ENCODE results near the gene GPR21. TPM values are rescaled to one million over a fixed set of nuclear protein-coding genes. Genes with fewer than 3 reads are reported as not detected.

Gene GPR21
- total RNA-seq, 1 experiment from 2014 or later, result 1.1 TPM

DNA sequence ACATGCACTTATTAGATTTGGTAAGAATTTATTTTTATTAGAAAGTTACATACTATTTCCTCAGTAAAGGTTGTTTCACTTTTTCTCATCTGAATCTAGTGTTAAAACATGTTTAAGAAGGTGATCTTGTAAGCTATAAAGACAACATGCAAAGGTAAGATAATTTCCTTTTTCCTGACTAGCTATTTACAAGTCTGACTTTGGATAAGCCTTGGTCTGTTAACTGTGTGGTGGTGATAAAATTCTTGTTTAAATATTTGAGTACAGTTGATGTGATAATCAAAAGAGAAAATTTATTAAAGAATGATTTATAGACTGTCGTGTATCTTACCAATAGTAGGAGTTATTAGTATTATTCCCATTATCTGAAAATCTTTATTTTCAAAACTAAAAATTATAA lies 36.9 kb upstream of the GPR21 start:
- H3K9ac ChIP-seq (ENCODE audit: low read length), result no peak overlapping the region
- intact Hi-C loops (cut with micrococcal nuclease), result loop anchor here (10.0 kb wide), 2 partner anchors 92 to 532 kb away; partner anchors contain the start of gene RC3H2
- H3K27me3 ChIP-seq (ENCODE audit: insufficient read depth, low read length), result no peaks in the 10 kb centered on the region
- H3K36me3 ChIP-seq (ENCODE audit: control insufficient read depth in 1 of 2, insufficient read depth in 2 of 2, low read length in 2 of 2), result peaks cover 4 to 23% of the 10 kb centered on the region in 2 experiments; a peak in 2 of 4 replicates
- ChIA-PET POLR2A (no interaction called here), CTCF (no interaction called here), RAD21 (ENCODE audit: low non-redundant PET in 1 of 2, low total read pairs in 2 of 2, uncharacterized antibody in 2 of 2, unreplicated experiment in 2 of 2) (no interaction called here)
- no peaks in the 10 kb centered on the region for H3K9me3 ChIP-seq (ENCODE audit: control insufficient read depth in 1 of 2, insufficient read depth in 1 of 2, low read depth in 1 of 2, low read length in 2 of 2)
- DNase-seq (ENCODE audit: low read depth, low spot score) (no peak), ATAC-seq (no peak)
- H3K4me1 ChIP-seq (ENCODE audit: control insufficient read depth in 1 of 2, insufficient read depth in 2 of 2, low read length in 2 of 2), result no peaks in the 10 kb centered on the region
- H4K20me1 ChIP-seq (ENCODE audit: insufficient read depth), result no peaks in the 10 kb centered on the region
- TF ChIP-seq EGR1 (IDR thresholded peaks at IDR 0.05; ENCODE audit: low read depth) (no peak), CEBPB (IDR thresholded peaks at IDR 0.05; ENCODE audit: low read depth) (no peak), SP1 (IDR thresholded peaks at IDR 0.05; ENCODE audit: low read depth) (no peak), EZH2 (IDR thresholded peaks at IDR 0.05) (no peak), ZBTB33 (IDR thresholded peaks at IDR 0.05; ENCODE audit: extremely low read depth, insufficient replicate concordance, low read length) (no peak), RAD21 (IDR thresholded peaks at IDR 0.05; ENCODE audit: low read depth) (no peak), FOSL1 (IDR thresholded peaks at IDR 0.05; ENCODE audit: low read depth) (no peak), CBX3 (IDR thresholded peaks at IDR 0.05; ENCODE audit: low read depth) (no peak), ZFX (IDR thresholded peaks at IDR 0.05) (no peak), ELF1 (IDR thresholded peaks at IDR 0.05; ENCODE audit: borderline replicate concordance, low read depth) (no peak), POLR2AphosphoS5 (IDR thresholded peaks at IDR 0.05; ENCODE audit: low read depth, low read length) (no peak), SIN3A (IDR thresholded peaks at IDR 0.05; ENCODE audit: low read depth) (no peak)
- TF ChIP-seq, protein P1, sequence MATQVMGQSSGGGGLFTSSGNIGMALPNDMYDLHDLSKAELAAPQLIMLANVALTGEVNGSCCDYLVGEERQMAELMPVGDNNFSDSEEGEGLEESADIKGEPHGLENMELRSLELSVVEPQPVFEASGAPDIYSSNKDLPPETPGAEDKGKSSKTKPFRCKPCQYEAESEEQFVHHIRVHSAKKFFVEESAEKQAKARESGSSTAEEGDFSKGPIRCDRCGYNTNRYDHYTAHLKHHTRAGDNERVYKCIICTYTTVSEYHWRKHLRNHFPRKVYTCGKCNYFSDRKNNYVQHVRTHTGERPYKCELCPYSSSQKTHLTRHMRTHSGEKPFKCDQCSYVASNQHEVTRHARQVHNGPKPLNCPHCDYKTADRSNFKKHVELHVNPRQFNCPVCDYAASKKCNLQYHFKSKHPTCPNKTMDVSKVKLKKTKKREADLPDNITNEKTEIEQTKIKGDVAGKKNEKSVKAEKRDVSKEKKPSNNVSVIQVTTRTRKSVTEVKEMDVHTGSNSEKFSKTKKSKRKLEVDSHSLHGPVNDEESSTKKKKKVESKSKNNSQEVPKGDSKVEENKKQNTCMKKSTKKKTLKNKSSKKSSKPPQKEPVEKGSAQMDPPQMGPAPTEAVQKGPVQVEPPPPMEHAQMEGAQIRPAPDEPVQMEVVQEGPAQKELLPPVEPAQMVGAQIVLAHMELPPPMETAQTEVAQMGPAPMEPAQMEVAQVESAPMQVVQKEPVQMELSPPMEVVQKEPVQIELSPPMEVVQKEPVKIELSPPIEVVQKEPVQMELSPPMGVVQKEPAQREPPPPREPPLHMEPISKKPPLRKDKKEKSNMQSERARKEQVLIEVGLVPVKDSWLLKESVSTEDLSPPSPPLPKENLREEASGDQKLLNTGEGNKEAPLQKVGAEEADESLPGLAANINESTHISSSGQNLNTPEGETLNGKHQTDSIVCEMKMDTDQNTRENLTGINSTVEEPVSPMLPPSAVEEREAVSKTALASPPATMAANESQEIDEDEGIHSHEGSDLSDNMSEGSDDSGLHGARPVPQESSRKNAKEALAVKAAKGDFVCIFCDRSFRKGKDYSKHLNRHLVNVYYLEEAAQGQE (IDR thresholded peaks at IDR 0.05; ENCODE audit: low read depth), result no peak
- no peak overlapping the region for H3K4me3 ChIP-seq (replicated peaks in 1 of 2; ENCODE audit: low read depth in 1 of 2, low read length in 2 of 2)
- no peaks in the 10 kb centered on the region for H3K79me2 ChIP-seq (ENCODE audit: insufficient read depth, low read length)
- no peak overlapping the region for H3K27ac ChIP-seq (ENCODE audit: low read depth, low read length)
- no peak overlapping the region for H2AFZ ChIP-seq (ENCODE audit: low read depth, low read length, poor library complexity, severe bottlenecking)
- BruUV-seq (replicated peaks), result no TSS peak
- H3K9me2 ChIP-seq (ENCODE audit: insufficient read depth), result no peaks in the 10 kb centered on the region
- no peak overlapping the region for H3K4me2 ChIP-seq (ENCODE audit: low read length)

Measured in HCT116 (cell line).